CD4-positive, alpha-beta T cell treated with Interleukin-15 for 1 hour (primary cell): Measurements from ENCODE around the gene COIL.
A peak's percentile ranks its signal among the peaks of the same experiment; 100 is the strongest.
"Not testable (repeated sequence)": the region's sequence is repeated elsewhere in the genome, so short reads cannot be mapped to it uniquely, and the experiment has no call there.

ENCODE experiments used
- DNase-seq: peaks from one replicate; pipeline ENCODE4 v3.0.0-alpha.2; 2020

COIL gene

GRCh38 chr17:56960596-56961538 lies at the start of gene COIL:
Gene COIL (minus strand): TSS chr17:56961050. CDS start chr17:56961019, 31 bp downstream.
- peak; percentile 89 for DNase-seq

DNA sequence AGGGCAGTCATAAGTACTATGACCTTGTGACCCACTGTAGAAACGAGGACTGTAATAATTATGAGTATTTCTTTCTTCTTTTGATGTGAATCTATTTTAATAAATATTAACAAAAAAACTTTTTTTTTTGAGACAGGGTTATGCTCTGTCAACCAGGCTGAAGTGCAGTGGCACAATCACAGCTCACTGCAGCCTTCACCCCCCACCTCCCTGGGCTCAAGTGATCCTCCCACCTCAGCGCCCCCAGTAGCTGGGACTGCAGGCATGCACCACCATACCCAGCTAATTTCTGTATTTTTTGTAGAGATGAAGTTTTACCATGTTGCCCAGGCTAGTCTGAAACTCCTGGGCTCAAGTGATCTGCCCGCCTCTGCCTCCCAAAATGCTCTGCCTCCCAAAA lies 49.6 kb upstream of the COIL start:
- DNase-seq: no peak

GRCh38 chr17:57009737-57010445 lies 49.0 kb upstream of the COIL start:
- peak; percentile 54 for DNase-seq

- no peak for DNase-seq
These were observed 48.1 kb upstream of the COIL start for GRCh38 chr17:57008958-57009357.

GRCh38 chr17:57006040-57006439 lies 45.2 kb upstream of the COIL start:
- no peak for DNase-seq

GRCh38 chr17:57004944-57005579 lies 44.2 kb upstream of the COIL start:
- DNase-seq: peak; percentile 22

- DNase-seq: no peak
These were observed 42.1 kb upstream of the COIL start for GRCh38 chr17:57002904-57003303.

DNA sequence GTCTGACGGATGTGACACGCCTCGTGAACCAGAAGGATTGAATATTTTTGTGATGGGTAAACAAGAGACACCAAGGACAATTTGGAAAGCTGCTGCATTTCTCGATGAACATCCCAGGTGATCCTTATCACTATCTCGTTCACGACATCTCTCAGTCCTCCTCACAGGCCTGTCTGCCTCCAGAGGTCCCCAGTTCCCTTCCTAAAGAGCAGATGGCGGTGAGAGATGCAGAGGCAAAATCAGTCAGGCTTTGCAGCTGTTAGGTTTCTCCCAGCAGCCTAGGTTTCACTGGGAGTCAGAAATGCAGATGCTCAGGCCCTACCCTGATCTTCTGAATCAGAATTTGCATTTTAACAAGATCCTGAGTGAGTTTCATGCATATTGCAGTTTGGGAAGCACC lies 40.7 kb upstream of the COIL start:
- no peak for DNase-seq

- no peak for DNase-seq
These were observed 36.5 kb upstream of the COIL start for GRCh38 chr17:56997313-56997712.

GRCh38 chr17:56995766-56996165 lies 34.9 kb upstream of the COIL start:
- no peak for DNase-seq

- no peak for DNase-seq
These were observed 33.4 kb upstream of the COIL start for GRCh38 chr17:56994009-56994792.

GRCh38 chr17:56992364-56992763 lies 31.5 kb upstream of the COIL start:
- DNase-seq: no peak

GRCh38 chr17:56988901-56989572 lies 28.2 kb upstream of the COIL start:
- no peak for DNase-seq

DNA sequence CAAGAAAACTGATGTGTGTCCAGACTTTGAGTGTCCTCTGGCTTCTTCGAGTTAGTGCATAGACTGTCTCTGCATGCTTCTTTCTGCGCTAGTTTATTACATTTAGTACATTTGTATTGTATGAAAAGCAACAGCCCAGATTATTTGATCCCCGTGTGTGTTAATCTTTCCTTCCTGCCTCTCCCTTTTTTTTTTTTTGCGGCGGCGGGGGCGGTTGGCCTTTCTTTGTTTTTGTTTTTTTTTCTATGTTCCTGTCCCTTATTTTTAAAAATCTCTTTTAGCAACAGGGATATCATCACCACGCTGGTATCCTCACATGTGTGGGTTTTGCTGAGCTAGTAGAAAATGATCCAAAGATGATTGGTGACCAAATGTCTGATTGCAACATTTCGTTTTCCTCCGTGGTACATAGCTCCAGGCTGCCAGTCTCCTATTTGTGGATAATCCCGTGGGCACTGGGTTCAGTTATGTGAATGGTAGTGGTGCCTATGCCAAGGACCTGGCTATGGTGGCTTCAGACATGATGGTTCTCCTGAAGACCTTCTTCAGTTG lies 26.5 kb upstream of the COIL start:
- no peak for DNase-seq

GRCh38 chr17:56985371-56986162 lies 24.7 kb upstream of the COIL start:
- no peak for DNase-seq

GRCh38 chr17:56983366-56983765 lies 22.5 kb upstream of the COIL start:
- DNase-seq: no peak

GRCh38 chr17:56982312-56982711 lies 21.5 kb upstream of the COIL start:
- DNase-seq: no peak

DNA sequence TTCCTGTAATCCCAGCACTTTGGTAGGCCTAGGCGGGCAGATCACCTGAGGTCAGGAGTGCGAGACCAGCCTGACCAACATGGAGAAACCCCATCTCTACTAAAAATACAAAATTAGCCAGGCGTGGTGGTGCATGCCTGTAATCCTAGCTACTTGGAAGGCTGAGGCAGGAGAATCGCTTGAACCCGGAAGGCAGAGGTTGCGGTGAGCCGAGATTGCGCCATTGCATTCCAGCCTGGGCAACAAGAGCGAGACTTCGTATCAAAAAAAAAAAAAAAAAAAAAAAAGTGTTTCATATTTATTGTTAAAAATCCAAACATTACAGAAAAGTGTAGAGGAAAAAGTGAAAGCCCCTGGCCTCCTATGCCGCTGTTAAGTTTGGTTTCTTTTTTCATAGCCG lies 19.7 kb upstream of the COIL start:
- not testable (repeated sequence) for DNase-seq

GRCh38 chr17:56979091-56979480 lies 18.2 kb upstream of the COIL start:
- DNase-seq: no peak

- no peak for DNase-seq
These were observed 17.7 kb upstream of the COIL start for GRCh38 chr17:56978441-56979090.
